Measurements from ENCODE around the gene PDE10A. TPM values are rescaled to one million over a fixed set of nuclear protein-coding genes. Genes with fewer than 3 reads are reported as not detected.

Gene PDE10A
- total and polyA plus RNA-seq, 2 of the 4 experiments (the other 2 are of a cell fraction), result 3.4 to 12.4 TPM

GRCh38 chr6:165568326-165568725 is 94.7 kb downstream of the PDE10A start:
- Histone ChIP-seq H3K36me3 (ENCODE audit: control insufficient read depth, insufficient read depth, low read length) (no peaks in the 10 kb centered on the region), H3K4me2 (ENCODE audit: low read depth, low read length) (no peak overlapping the region), H3K18ac (ENCODE audit: low read depth, low read length) (no peak overlapping the region), H3K9me1 (ENCODE audit: insufficient read depth, low read length) (peaks cover 5% of the 10 kb centered on the region; the same call in 1 of the 2 replicates), H2BK5ac (ENCODE audit: low read depth, low read length, poor library complexity, severe bottlenecking) (no peak overlapping the region), H2AK9ac (replicated peaks; ENCODE audit: low read depth, low read length, poor library complexity) (no peak overlapping the region), H3K4me3 (ENCODE audit: insufficient read depth, low read depth, low read length) (no peak overlapping the region), H4K8ac (ENCODE audit: low read depth in 2 of 2, low read length in 2 of 2) (no peak overlapping the region), H2BK15ac (ENCODE audit: low read depth, low read length) (no peak overlapping the region), H3K23ac (ENCODE audit: low read depth, low read length) (no peak overlapping the region), H2AK5ac (ENCODE audit: low read depth, low read length) (no peak overlapping the region), H3K79me1 (ENCODE audit: low read depth in 1 of 2, low read length in 2 of 2) (peaks cover 4 to 33% of the 10 kb centered on the region in 2 experiments; a peak in 3 of 4 replicates), H3K9ac (ENCODE audit: low read depth, low read length) (no peak overlapping the region), H2BK20ac (ENCODE audit: low read depth, low read length) (no peak overlapping the region), H3K56ac (ENCODE audit: extremely low read depth, insufficient read depth, low read length) (no peak overlapping the region), H4K20me1 (ENCODE audit: insufficient read depth, low read length) (peaks cover 4% of the 10 kb centered on the region; the same call in 1 of the 2 replicates), H2BK120ac (ENCODE audit: low read depth, low read length) (no peak overlapping the region), H2AFZ (replicated peaks; ENCODE audit: low read length, poor library complexity) (no peak overlapping the region), H3K9me3 (ENCODE audit: control insufficient read depth, insufficient read depth, low read length) (no peaks in the 10 kb centered on the region), H3K4ac (ENCODE audit: low read depth, low read length) (no peak overlapping the region), H4K91ac (ENCODE audit: insufficient read depth, low read depth, low read length) (no peak overlapping the region), H3K4me1 (ENCODE audit: control insufficient read depth, insufficient read depth, low read length) (peaks cover 10% of the 10 kb centered on the region), H3K27ac (ENCODE audit: insufficient read depth, low read length) (no peak overlapping the region), H3K14ac (replicated peaks; ENCODE audit: low read depth, low read length) (no peak overlapping the region), H4K5ac (ENCODE audit: low read depth, low read length) (no peak overlapping the region), H3K27me3 (ENCODE audit: control insufficient read depth, insufficient read depth, low read length) (no peaks in the 10 kb centered on the region)
- WGBS, 2 experiments (ENCODE audit: extremely low coverage in 2 of 2, insufficient read length in 1 of 2), result no CpG with 5 or more reads among the region's 2 CpGs
- DNase-seq, result no peak
- dilution Hi-C loops (cut with HindIII; ENCODE audit: low sequenced_read_pairs, unreplicated experiment) (no loop called here), in situ Hi-C loops (cut with MboI; ENCODE audit: low sequenced_read_pairs) (no loop called here), intact Hi-C loops (cut with micrococcal nuclease) (no loop called here)
- TF ChIP-seq CEBPB (IDR thresholded peaks at IDR 0.05; ENCODE audit: low read depth, low read length) (no peak), ELK1 (IDR thresholded peaks at IDR 0.05; ENCODE audit: borderline replicate concordance, low read depth, low read length) (no peak), RAD21 (IDR thresholded peaks at IDR 0.05; ENCODE audit: low read length) (no peak), USF2 (IDR thresholded peaks at IDR 0.05; ENCODE audit: low read depth, low read length) (no peak)
- ChIA-PET POLR2A (ENCODE audit: unreplicated experiment) (no interaction called here), CTCF (no interaction called here)
- BruUV-seq (replicated peaks), result no TSS peak
- ATAC-seq (ENCODE audit: low read depth), result no peak
